ENCODE results near the gene ATF7IP2.
"Not testable (repeated sequence)": the region's sequence is repeated elsewhere in the genome, so short reads cannot be mapped to it uniquely, and the experiment has no call there.

ATF7IP2 gene, protein sequence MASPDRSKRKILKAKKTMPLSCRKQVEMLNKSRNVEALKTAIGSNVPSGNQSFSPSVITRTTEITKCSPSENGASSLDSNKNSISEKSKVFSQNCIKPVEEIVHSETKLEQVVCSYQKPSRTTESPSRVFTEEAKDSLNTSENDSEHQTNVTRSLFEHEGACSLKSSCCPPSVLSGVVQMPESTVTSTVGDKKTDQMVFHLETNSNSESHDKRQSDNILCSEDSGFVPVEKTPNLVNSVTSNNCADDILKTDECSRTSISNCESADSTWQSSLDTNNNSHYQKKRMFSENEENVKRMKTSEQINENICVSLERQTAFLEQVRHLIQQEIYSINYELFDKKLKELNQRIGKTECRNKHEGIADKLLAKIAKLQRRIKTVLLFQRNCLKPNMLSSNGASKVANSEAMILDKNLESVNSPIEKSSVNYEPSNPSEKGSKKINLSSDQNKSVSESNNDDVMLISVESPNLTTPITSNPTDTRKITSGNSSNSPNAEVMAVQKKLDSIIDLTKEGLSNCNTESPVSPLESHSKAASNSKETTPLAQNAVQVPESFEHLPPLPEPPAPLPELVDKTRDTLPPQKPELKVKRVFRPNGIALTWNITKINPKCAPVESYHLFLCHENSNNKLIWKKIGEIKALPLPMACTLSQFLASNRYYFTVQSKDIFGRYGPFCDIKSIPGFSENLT
- total RNA-seq = 20.6 to 54.5 (median 26.8) reads per million in 4 experiments

DNA sequence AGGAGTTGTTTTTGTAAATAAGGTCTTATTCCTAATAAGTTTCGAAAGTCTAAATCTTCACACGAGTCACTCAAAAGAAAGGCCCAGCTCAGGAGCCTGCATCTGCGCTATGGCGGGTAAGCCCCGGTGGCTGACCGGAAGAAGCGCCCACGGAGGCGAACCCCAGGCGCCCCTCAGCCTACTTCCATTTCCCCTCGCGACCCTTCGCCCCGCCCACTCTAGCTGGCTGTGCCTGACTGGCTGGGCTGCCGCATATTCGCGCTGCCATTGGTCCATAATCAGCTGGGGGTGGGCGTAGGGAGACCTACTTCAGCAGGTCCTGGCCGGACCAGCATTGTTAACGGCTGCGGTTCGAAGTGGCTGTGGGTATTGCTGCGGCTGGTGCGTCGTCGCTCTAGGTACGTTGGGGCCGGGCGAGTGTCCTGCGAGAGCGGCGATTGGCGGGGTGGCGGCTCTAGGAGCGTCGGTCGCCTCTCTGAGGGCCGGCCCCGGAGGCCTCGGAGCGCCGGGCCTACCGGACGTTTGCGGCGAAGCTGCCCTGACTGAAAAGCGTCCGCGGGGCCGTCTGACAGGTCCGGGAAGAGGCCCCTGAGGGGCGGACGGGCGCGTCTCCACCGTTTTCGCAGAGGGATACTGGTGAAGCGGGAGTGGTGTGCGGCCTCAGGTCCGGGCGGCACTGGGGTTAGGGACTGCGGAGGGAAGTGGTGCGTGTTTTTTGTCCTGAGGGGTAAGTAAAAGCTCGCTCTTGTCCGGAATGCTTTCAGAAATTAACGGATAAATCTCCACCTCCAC, at the start of gene ATF7IP2:
ATF7IP2 (plus strand) TSS at position 337 of the 792 bp plus-strand sequence. CDS start 44,560 bp downstream, outside the sequence.
- peak; percentile 77 for DNase-seq

DNA sequence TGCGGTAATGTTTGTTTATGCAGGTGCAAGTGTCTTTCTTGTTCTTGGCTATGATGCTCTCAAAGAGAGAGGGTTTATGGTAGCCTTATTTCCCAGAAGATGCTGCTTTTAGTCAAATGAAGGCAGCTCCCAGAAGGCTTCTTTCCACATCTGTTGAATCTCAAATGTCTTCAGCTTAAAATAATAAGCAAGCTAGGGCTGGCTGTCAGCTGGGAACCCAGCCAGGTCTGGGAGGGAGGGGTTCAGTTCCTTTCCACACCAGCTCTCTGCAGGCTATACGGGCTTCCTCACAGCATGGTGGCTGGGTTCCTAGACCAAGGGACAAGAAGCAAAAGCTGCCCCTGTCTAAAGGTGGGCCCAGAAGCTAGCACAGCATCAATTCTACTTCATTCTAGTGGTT, 47.4 kb upstream of the ATF7IP2 start:
- DNase-seq = no peak

DNA sequence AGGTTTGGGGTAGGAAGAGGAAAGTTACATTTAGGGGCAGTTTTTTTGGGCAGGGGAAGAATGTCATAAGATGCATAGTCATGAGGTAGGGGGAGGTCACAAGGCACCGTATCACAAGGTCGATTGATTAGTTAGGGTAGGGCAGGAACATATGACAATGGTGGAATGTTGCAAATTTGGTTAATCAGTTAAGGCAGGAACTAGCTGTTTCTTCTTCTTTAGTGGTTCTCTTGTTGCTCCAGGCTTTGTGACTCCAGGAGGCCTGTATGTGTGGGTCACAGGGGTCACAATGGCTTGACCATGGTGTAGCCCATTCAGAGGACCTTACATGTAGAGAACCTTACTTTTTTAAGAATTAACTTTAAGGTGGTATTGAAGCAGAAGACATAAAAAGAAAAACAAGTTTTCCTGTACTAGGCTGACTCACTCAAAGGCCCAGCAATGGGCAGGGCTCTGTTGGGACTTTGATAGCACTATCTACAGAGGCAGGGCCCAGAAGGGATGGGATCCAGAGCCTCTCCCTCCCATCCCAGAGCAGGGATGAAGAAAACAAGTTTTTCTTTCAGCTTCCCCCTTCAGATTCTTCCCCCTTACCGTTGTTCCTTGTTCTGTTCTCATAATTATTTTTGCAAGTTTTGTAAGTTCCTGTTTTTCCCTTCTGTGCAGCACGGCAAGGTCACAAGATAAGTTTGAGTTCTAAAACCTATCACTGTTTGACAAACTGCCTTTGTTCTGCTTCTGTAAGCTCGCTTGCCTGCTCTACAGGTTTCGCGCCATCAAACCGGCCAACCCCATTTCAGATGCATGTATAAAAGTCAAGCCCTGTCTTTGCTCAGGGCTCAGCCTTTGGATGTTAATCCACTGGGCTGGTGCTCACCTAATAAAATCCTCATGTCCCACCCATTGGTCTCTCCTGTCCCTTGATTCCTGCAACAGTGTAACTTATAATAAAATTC, 45.8 kb upstream of the ATF7IP2 start:
- DNase-seq = no peak

DNA sequence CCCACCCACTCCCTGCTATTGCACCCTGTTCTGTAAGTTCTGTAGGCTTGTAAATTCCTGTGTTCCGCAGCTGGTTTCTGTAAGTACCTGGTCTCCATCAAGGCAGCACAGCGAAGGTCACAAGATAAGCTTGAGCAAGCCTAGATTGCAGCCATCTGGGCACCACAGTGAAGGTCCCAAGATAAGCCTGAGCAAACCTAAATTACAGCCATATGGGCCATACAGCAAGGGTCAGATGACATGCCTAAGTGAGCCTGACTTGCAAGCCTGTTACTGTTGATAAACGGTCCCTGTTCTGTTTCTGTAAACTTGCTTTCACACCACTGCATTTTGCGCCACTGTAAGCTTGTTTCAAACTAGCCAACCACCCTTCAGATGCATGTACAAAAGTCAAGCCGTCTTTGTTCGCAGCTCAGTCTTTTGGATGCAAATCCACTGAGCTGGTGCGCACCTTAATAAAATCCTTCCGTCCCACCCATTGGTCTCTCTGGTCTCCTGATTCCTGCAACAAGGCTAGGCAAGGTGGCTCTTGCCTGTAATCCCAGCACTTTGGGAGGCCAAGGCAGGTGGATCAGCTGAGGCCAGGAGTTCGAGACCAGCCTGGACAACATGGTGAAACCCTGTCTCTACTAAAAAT, 42.6 kb upstream of the ATF7IP2 start:
- DNase-seq = no peak

DNA sequence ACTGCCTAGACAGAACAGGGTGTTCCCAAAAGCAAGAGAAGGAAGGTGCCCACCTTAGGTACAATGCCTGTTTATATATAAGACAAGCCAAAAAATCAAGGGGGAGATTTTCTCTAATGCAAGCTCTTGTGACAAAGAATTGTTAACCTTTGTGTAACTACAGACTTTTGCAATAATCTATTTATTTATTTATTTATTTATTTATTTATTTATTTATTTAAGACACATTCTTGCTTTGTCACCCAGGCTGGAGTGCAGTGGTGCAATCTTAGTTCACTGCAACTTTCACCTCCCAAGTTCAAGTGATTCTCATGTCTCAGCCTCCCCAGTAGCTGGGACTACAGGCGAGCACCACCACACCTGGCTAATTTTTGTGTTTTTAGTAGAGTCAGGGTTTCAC, 41.2 kb upstream of the ATF7IP2 start:
- DNase-seq = not testable (repeated sequence)

DNA sequence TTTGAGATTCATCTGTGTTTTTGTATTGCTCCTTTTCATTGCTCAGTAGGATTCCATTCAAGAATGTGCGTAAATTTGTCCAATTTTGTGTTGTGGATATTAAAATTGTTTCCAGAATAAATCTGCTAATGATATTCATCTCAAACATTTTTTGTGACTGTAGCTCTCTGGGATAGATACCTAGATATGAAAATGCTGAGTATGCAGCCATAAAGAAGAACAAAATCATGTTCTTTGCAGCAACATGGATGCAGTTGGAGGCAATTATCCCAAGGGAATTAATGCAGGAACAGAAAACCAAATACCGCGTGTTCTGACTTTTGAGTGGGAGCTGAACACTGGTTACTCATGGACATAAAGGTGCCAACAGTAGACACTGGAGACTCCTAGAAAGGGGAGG, 40.2 kb upstream of the ATF7IP2 start:
- DNase-seq = no peak

DNA sequence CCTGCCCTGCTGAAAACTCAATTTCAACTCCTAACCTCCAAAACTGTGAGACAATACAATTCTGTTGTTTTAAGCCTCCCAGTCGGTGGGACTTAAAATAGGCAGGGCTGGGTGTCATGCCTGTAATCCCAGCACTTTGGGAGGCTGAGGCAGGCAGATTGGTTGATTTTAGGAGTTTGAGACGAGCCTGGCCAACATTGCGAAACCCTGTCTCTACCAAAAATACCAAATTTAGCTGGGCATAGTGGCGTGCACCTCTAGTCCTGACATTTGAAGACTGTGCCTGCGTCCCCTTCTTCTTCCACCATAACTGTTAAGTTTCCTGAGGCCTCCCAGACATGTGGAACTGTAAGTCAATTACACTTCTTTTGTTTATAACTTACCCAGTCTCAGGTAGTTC, 36.0 kb upstream of the ATF7IP2 start:
- DNase-seq = no peak

DNA sequence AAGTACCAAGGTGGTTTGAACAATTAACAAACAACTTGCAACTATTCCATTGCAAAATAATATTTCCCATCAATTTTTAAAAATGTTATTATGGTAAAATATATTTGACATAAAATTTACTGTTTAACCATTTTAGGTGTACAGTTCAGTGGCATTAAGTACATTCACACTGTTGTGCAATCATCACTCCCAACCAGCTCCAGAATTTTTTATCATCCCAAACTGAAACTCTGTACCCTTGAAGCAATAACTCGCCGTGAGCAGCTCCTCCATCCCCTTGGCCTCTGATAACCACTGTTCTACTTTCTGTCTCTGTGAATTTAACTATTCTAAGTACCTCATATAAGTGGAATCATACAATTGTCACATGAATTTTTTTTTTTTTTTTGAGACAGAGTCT, 33.6 kb upstream of the ATF7IP2 start:
- no peak for DNase-seq

DNA sequence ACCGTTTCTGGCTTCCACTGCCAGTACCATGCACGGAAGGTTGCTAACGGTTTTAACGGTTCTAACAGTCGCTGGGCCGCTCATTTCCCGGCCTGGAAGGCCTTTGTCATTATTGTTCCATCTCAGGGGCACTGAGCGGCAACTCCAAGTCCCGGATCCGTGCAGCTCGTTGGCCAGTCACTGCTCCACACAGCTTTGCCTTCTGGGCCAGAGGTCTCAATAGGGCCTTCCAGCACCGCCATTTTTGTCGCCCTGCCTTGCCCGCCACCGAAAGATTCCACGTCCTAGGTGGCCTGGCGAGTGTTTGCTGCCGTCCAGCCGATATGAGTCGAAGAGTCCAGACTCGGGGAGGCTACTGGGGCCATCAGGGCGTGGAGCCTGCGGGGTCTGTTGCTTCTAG, 30.3 kb upstream of the ATF7IP2 start:
- DNase-seq = no peak

DNA sequence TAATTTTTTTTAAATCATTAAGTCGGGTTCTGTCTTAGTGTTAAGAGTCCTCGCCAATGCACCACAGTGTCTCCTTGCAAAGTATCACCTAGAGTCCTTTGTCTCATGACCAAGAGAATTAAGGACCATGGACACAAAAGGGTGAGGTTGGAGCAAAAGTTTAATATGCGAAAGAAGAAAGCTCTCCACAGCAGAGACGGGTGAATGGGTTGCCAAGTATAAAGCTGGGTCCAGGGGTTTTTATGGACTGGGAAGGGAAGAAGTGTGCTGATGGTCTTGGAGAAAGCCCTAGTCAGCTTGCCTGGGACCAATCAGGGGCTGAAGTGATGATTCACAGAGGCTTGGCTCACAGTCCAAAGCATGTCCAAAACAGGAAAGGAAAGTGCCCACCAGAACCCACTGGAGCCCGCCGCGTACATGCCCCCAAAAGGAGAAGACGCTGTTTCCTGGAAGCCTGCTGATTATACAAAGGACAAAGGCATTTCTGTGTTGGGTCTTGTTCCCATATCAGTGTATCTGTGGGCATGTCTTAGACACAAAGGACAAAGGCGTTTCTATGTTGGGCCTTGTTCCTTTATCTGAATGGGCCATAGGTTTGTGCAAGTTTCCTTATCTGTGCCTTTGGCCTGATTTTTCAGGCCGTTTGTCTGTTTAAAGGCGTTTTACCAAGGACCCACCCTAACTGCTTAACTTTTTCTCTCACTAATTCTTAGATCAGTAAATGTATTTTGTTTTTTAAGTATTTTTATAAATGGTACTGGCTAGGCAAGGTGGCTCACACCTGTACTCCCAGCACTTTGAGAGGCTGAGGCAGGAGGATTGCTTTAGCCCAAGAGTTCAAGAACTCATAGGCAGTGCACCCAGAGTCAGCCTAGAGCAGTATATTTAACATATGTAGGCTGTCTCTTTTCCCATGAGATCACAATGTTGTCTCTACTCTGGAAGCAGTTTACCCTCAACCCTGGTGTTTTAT, 28.7 kb upstream of the ATF7IP2 start:
- DNase-seq = no peak

DNA sequence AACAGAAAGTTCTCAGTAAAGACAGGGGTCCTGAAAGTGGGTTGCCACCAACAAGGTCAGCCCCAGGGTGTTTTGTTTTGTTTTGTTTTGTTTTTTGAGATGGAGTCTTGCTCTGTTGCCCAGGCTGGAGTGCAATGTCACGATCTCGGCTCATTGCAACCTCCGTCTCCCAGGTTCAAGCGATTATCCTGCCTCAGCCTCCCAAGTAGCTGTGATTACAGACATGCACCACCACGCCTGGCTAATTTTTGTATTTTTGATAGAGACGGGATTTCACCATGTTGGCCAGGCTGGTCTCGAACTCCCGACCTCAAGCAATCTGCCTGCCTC, 24.1 kb upstream of the ATF7IP2 start:
- DNase-seq = not testable (repeated sequence)

DNA sequence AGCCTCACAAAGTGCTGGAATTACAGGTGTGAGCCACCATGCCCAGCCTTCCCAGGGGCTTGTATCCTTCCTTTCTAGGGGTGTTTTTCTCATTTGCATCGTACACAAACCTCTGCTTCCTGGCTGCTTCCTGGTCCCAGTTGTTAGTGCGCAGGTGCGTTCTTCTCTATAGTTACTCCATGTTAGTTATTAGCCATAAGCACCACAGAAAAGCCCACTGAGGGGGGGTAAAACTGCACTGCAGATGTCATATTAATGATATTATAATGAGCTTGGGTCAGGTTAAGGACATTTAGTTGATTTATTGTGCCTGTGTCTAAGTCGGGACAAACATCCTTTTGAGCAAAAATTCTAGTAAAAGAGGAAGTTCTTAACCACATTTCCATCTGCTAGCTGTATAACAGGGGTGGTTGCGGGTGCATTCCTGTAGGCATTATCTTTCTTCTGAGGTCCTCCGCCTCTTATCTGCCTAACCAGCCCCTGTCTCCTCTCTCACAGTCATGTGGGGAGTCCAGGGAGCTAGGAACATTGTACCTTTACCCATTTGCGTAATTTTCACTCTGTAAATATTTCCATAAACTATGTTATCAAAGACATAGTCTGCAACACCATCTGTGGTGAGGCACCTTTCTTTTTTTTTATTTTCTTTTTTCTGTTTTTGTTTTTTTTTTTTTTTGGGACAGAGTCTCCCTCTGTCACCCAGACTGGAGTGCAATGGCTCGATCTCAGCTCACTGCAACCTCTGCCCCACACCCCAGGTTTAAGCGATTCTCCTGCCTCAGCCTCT, 23.6 kb upstream of the ATF7IP2 start:
- DNase-seq = no peak

DNA sequence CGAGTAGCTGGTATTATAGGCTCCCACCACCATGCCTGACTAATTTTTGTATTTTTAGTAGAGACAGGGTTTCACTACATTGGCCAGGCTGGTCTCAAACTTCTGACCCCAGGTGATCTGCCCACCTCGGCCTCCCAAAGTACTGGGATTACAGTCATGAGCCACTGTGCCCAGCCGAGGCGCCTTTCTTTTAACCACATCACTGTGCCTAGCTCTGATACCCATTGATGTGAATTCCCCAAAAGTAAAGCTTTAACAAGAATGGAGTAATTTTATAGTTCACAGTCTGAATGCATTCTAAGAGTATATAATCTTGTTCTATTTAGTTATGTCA, 23.0 kb upstream of the ATF7IP2 start:
- DNase-seq = not testable (repeated sequence)

DNA sequence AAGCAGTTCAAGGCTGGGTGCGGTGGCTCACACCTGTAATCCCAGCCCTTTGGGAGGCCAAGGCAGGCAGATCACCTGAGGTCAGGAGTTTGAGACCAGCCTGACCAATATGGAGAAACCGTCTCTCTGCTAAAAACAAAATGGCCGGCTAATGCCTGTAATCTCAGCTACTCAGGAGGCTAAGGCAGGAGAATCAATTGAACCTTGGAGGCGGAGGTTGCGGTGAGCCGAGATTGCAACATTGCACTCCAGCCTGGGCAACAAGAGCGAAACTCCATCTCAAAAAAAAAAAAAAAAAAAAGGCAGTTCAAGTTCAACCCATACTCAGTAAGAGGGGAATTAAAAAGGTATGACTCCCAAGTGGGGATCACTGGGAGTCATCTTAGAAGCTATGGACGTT, 19.2 kb upstream of the ATF7IP2 start:
- not testable (repeated sequence) for DNase-seq

DNA sequence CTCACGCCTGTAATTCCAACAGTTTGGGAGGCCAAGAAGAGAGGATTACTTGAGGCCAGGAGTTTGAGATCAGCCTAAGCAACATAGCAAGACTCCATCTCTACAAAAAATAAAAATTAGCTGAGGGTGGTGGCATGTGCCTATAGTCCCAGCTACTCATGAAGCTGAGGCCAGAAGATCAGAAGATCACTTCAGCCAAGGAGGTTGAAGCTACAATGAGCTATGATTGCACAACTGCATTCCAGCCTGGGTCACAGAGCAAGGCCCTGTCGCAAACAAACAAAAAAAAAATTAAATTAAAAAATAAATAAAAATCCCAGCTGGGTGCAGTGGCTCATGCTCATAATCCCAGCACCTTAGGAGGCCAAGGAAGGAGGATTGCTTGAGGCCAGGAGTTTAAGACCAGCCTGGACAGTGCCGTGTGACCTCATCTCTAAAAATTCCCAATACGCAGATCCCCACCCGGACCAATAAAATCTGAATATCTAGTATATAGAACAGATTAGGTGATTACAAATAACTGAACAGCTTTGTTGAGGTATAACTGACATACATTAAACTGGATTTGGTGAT, 18.2 kb upstream of the ATF7IP2 start:
- DNase-seq = no peak

DNA sequence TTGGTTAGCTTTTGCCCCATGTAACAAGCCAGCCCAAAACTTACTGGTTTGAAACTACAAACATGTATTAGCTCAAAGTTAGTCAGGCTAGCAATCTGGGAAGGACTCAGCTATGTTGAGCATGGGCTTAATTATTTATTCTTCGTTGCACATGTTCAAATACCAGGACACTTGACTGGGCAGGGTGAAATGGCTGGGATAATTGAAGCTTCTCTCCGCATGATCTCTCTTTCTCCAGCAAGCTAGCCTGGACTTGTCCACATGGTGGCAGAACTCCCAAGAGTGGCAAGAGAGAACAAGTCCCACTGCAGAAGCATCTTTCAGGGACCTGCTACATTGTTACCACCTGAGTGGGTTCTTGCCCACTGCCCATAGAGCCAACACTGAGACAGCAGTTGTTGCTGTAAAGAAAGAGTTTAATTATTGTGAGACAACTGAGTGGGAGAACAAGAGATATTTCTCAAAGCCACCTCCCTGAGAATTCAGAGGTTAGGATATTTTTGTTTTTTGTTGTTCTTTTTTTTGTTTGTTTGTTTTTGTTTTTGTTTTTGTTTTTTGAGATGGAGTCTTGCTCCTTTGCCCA, 16.8 kb upstream of the ATF7IP2 start:
- DNase-seq = no peak

DNA sequence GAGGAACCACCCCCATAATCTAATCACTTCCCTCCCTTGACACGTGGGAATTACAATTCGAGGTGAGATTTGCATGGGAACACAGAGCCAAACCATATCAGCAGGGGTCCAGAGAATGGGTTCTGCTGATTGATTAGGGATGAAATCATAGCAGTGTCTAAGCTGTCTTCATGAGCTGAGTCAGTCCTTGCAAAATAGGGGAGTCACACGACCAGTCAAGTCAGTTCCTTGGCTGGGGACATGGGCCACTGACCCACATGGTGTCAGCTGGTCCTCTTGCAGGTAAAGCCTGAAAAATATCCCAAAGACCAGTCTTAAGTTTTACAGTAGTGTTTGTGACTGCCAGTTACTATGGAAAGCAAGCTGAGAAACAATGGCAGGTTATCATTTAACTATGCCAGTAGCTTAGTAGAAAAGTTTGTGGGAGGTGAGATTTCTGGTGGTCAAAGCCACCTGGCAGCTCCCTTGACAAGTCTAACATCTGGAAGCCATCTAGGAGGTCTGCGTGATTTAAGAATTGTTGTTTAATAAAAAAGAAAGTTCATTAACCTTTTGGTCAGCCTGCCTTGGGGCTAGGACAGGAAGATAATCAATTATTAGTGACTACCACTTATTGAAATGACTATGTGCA, 15.7 kb upstream of the ATF7IP2 start:
- DNase-seq = no peak

DNA sequence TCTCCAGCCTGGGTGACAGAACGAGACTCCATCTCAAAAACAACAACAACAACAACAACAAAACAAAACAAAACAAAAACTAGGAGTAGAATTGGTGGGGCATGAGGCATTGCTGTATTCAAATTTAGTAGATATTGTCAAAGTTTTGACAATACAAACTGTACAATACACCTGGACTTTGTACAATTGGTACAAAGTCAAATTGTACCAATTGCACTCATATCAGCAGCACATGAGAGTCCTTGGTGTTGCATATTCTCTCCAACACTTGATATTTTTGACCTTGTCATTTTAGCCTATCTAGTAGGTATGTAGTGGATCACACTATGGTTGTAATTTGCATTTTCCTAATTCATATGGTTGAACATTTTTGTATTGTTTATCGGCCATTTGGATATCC, 14.3 kb upstream of the ATF7IP2 start:
- no peak for DNase-seq

DNA sequence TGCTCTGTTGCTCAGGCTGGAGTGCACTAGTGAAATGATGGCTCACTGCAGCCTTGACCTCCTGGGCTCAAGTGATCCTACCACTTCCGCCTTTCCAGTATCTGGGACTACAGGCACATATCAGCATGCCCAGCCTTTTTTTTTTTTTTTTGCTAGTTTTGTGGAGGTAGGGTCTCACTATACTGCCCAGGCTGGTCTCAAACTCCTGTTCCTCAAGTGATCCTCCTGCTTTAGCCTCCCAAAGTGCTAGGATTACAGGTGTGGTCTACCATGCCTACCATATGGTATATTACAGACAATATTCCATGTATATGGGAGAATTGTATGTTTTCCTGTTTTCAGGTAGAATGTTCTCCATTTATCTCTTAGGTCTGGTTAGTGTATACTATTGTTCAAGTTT, 12.3 kb upstream of the ATF7IP2 start:
- no peak for DNase-seq
